Upper lobe of left lung (tissue), 6 donors: ENCODE data around the gene IDH3A. TPM values are rescaled to one million over a fixed set of nuclear protein-coding genes. Genes with fewer than 3 reads are reported as not detected.

ENCODE experiments used
- ATAC-seq, 2 donors: fragments of 200-7000 bp; cut with Tn5 transposase; one replicate each; pipeline ENCODE4 v1.9.1; 2022; ENCODE audit warnings: mild to moderate bottlenecking in 2 of 2, moderate library complexity in 2 of 2; ENCODE audit not compliant: low FRiP score in 2 of 2
- DNase-seq, 2 donors: peaks; one replicate each; pipeline ENCODE4 v3.0.0-alpha.2; 2019 to 2020
- H3K27ac ChIP-seq, 4 donors: fragments of 200-600 bp; sonication (generic); one replicate each; pipeline ENCODE4 v1.5.1; 2016 to 2019
- H3K27me3 ChIP-seq, 4 donors: fragments of 200-600 bp; sonication (generic); one replicate each; pipeline ENCODE4 v1.5.1; 2017 to 2019
- H3K36me3 ChIP-seq, 4 donors: fragments of 200-600 bp; sonication (generic); one replicate each; pipeline ENCODE4 v1.5.1; 2016 to 2019
- H3K4me1 ChIP-seq, 4 donors: fragments of 200-600 bp; sonication (generic); one replicate each; pipeline ENCODE4 v1.5.1; 2018 to 2019
- H3K4me3 ChIP-seq, 4 donors: fragments of 200-600 bp; sonication (generic); one replicate each; pipeline ENCODE4 v1.5.1; 2017 to 2019; ENCODE audit warnings: mild to moderate bottlenecking in 2 of 4, moderate library complexity in 1 of 4
- H3K9me3 ChIP-seq, 4 donors: fragments of 200-600 bp; sonication (generic); one replicate each; pipeline ENCODE4 v1.5.1; 2018 to 2019
- EP300 ChIP-seq, 4 donors: sonication (generic); formaldehyde crosslinking; IDR thresholded peaks; one replicate each; pipeline ENCODE4 v1.5.1; 2017; ENCODE audit warnings: antibody characterized with exemption in 4 of 4, control low read depth in 2 of 4
- POLR2A ChIP-seq, 4 donors: fragments of 450-650 bp; IDR thresholded peaks; one replicate each; pipeline ENCODE4 v1.5.1; 2016 to 2017; ENCODE audit warnings: antibody characterized with exemption in 4 of 4, mild to moderate bottlenecking in 2 of 4
- POLR2AphosphoS5 ChIP-seq, 2 donors: sonication (generic); formaldehyde crosslinking; IDR thresholded peaks; one replicate each; pipeline ENCODE4 v1.5.1; 2017; ENCODE audit warnings: antibody characterized with exemption in 2 of 2
- WGBS, 2 donors: methylation state at CpG; one replicate each; pipeline ENCODE4 v1.1.5; 2017 to 2018; 5-methylcytosine and 5-hydroxymethylcytosine counted together
- total RNA-seq, 6 donors: library from RNA; depleted of rRNA in 4 of 6; stranded (reverse); fragments of >200 nt in 4 of 6; gene quantifications; one replicate each; pipeline versions ENCODE4 v1.1.0 to v1.2.1, GENCODE V29; 2016 to 2021
- TF ChIP-seq, protein P1 (sequence below), 6 experiments: fragments of 450-650 bp in 4 of 6; fragments of 200-600 bp in 2 of 6; sonication (generic) in 2 of 6; IDR thresholded peaks; one replicate each; pipeline ENCODE4 v1.5.1; 2016 to 2019; ENCODE audit warnings: antibody characterized with exemption in 6 of 6
- donor health status: DM: no; HTN: no; CAD: no; lungs with moderate emphysema.
- donor health status: DM: no; HTN: yes; CAD: no; lungs with severe emphysema.

Gene IDH3A
- total RNA-seq, 6 donors from 2014 or later, result 17.5 to 80.1 (median 48.2) TPM

DNA sequence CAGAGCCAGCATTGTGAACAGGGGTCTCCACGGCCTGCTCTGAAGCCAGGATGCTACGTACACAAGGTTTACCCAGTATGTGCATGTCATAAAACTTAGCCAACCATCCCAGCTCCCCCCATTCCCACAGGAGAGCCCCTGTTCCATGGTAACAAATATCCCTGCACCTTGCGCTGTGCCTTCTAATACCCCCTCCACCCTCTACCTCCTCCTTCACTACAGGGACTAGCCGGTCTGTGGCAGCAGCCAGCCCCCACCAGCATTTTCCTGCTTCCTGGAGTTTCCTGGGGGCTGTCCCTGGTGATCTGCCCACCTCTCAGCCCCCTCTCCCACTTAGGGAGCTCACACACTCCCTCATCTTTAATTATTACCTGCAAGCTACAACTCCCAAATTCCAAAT is 64.8 kb downstream of the IDH3A start:
- TF ChIP-seq EP300 (IDR thresholded peaks at IDR 0.05) (no peak), POLR2AphosphoS5 (IDR thresholded peaks at IDR 0.05) (no peak), POLR2A (IDR thresholded peaks at IDR 0.05) (no peak)
- TF ChIP-seq, protein P1, sequence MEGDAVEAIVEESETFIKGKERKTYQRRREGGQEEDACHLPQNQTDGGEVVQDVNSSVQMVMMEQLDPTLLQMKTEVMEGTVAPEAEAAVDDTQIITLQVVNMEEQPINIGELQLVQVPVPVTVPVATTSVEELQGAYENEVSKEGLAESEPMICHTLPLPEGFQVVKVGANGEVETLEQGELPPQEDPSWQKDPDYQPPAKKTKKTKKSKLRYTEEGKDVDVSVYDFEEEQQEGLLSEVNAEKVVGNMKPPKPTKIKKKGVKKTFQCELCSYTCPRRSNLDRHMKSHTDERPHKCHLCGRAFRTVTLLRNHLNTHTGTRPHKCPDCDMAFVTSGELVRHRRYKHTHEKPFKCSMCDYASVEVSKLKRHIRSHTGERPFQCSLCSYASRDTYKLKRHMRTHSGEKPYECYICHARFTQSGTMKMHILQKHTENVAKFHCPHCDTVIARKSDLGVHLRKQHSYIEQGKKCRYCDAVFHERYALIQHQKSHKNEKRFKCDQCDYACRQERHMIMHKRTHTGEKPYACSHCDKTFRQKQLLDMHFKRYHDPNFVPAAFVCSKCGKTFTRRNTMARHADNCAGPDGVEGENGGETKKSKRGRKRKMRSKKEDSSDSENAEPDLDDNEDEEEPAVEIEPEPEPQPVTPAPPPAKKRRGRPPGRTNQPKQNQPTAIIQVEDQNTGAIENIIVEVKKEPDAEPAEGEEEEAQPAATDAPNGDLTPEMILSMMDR (IDR thresholded peaks at IDR 0.05), result no peak
- no peak for DNase-seq
- ATAC-seq, result no peak
- no peak overlapping the region for H3K4me3 ChIP-seq
- peaks cover 3 to 7% (median 4%) of the 10 kb centered on the region in 4 donors for H3K4me1 ChIP-seq
- WGBS, 2 donors, result 78 to 89% methylated on average over 4 of the region's 4 CpGs
- H3K36me3 ChIP-seq, result no peaks in the 10 kb centered on the region
- no peaks in the 10 kb centered on the region for H3K27me3 ChIP-seq
- no peaks in the 10 kb centered on the region for H3K9me3 ChIP-seq
- H3K27ac ChIP-seq, result no peak overlapping the region

DNA sequence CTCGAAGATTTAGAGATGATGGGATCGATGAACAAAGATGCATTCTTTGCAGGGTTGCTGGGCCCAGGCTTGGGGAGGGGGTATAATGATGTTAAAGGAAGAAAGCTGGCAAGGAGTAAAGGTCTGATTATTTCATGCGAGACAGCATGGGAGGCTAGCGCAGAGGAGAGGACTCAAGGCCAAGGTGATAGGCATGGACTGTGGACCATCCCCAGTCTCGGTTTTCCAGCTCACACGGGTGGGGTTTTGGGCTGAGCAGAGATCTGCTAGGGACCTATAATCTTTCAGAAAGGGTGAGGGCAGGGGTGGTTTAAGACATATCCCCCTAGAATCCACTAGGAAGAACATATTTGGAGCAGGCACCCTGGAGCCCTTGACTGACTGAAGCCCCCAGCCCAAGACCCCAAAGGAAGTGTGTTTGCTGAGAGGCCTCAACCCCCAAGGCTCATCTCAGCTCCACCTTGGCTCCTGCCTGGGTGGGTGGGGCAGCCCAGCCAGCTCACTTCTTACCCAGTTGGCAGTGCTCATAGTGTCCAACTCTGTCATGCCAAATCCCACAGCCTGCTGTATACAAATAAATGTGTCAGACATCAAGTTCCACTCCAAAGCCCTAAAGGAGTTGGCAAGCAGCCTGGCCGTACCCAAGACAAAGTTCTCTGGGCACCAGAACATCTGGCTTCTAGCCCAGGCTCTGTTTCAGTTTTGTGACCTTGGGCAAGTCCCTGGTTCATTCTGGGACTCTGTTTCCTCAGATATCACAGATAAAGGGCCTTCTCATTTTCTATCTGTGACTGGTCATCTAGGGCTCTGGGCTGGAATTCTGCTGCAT is 67.3 kb downstream of the IDH3A start:
- H3K36me3 ChIP-seq, result no peaks in the 10 kb centered on the region
- WGBS, 2 donors, result 73 to 80% methylated on average over 7 of the region's 7 CpGs
- TF ChIP-seq, protein P1 (IDR thresholded peaks at IDR 0.05), result no peak
- TF ChIP-seq POLR2AphosphoS5 (IDR thresholded peaks at IDR 0.05) (no peak), POLR2A (IDR thresholded peaks at IDR 0.05) (no peak), EP300 (IDR thresholded peaks at IDR 0.05) (no peak)
- H3K27ac ChIP-seq, result no peak overlapping the region
- H3K9me3 ChIP-seq, result no peaks in the 10 kb centered on the region
- peak; percentile 60 to 67 for ATAC-seq
- H3K27me3 ChIP-seq, result no peaks in the 10 kb centered on the region
- H3K4me3 ChIP-seq, result no peak overlapping the region
- H3K4me1 ChIP-seq, result peaks cover 0 to 7% (median 4%) of the 10 kb centered on the region in 4 donors
- DNase-seq, result peak in 1 of 2 donors; percentile 64

DNA sequence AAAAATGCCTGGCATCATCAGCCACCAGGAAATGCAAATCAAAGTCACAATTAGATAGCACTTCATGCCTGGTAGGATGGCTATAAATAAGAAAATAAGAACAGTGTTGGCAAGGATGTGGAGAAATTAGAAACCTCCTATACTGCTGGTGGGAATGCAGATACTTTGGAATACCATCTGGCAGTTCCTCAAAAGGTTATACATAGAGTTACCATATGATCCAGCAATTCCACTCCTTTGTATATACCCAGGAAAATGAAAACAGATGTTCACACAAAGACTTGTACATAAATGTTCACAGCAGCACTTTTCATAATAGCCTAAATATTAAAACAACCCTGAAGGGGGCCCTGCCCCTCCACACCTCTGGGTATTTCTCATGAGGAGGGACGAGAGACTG is 71.6 kb downstream of the IDH3A start:
- DNase-seq (no peak), ATAC-seq (no peak)
- Histone ChIP-seq H3K36me3 (no peaks in the 10 kb centered on the region), H3K9me3 (no peaks in the 10 kb centered on the region), H3K4me1 (peaks cover 0 to 7% (median 4%) of the 10 kb centered on the region in 4 donors), H3K27ac (no peak overlapping the region), H3K4me3 (no peak overlapping the region), H3K27me3 (no peaks in the 10 kb centered on the region)
- WGBS, 2 donors, result 71 to 87% methylated on average over 1 of the region's 1 CpG
- TF ChIP-seq, protein P1 (IDR thresholded peaks at IDR 0.05), result no peak
- no peak for TF ChIP-seq EP300 (IDR thresholded peaks at IDR 0.05)
- TF ChIP-seq POLR2AphosphoS5 (IDR thresholded peaks at IDR 0.05), result no peak
- no peak for TF ChIP-seq POLR2A (IDR thresholded peaks at IDR 0.05)

Other genes starting within 250 kb of the IDH3A start
- 100 to 1,000 TPM in 1 of 6 donors, 10 to 100 TPM in 5; 31.5 to 103 (median 64.2) TPM for gene TBC1D2B, start 71.7 kb upstream of the IDH3A start, total RNA-seq
- gene SH2D7, start 56.8 kb upstream of the IDH3A start, total RNA-seq, result under 1 TPM in 1 of 6 donors, not detected in 5; 0.09 TPM
- gene CIB2, start 17.9 kb upstream of the IDH3A start, total RNA-seq, result 1 to 10 TPM in 3 of 6 donors, under 1 TPM in 2, not detected in 1; 0.77 to 5.2 (median 1.2) TPM
- gene ACSBG1, start 85.2 kb downstream of the IDH3A start, total RNA-seq, result 1 to 10 TPM in 4 of 6 donors, under 1 TPM in 1, not detected in 1; 0.22 to 7.3 (median 2.3) TPM
- gene DNAJA4, start 115.2 kb downstream of the IDH3A start, total RNA-seq, result 10 to 100 TPM in 5 of 6 donors, 1 to 10 TPM in 1; 9.1 to 76.8 (median 19.9) TPM
- 10 to 100 TPM; 33.6 to 67.1 (median 50.3) TPM for gene SKIC8, start 150.2 kb downstream of the IDH3A start, total RNA-seq
- gene CRABP1, start 191.0 kb downstream of the IDH3A start, total RNA-seq, result under 1 TPM in 2 of 6 donors, not detected in 4; 0.44 to 0.57 TPM